ENCODE data around the gene BAG5. TPM values are rescaled to one million over a fixed set of nuclear protein-coding genes. Genes with fewer than 3 reads are reported as not detected.
"Not testable (repeated sequence)": the region's sequence is repeated elsewhere in the genome, so short reads cannot be mapped to it uniquely, and the experiment has no call there.

BAG5 gene
- total RNA-seq, 2 donors from 2014 or later = 27.0 to 29.9 TPM

DNA sequence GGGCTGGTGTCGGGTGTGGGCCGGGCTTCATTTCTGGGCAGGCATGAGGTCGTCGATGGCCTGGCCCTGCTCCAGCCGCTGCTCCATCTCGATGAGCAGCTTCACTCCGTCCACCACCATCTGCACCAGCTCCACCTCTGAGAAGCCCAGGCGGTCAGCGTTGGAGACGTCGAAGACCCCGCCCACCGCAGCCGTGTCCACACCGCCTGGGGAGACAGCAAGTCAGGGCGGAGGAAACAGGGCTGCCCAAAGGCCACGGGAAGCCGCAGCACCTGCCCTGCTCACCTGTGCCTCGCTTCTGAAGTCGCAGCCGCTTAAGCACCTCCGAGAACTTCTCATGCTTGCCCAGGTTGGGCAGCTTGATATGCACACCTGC, 42.6 kb downstream of the BAG5 start:
- ATAC-seq (no peak), DNase-seq (peak; percentile 38)

DNA sequence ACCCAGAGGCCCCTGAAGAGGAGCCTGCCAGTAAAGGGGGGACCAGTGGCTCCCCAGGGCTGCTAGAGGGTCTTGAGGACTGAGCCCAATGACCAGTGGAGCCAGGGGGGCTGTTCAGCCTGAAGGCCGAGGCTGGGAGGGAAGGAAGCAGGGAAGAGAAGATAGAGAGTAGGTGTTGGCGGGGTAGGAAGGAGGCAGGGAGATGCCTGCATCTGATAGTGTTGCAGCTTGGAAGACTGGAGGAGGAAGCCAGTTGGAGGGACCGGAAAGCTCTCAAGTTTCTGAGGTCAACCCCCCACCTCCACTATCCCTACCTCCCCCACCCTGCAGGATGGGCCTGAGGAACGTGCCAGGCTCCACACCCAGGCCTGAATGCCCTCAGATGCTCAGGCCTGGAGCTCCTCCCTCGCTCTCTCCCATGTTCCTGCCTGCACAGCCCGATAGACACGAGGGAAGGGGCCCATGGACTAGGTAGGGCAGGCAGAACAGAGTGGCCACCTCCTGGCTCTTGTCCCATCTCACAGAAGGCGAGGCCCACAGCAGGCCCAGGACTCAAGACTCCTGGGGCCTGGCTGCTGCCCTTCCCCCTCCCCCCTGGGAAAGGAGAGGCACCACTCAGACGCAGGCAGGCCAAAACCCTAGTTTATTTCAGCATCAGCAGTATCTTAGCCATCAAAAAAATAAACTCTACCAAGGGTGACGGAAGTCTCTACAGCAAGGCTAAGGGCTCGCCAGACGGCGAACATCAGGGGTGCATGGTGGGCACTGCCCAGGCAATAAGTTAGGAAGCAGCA, 43.2 kb downstream of the BAG5 start:
- intact Hi-C loops (cut with DNase I, micrococcal nuclease) = loop anchor here in 1 of 2 donors (2.0 kb wide), 1 partner anchor 26 kb away; no protein-coding TSS in a partner anchor
- ATAC-seq (no peak), DNase-seq (peak; percentile 17 to 43)

More for the DNA sequence above, 42.6 kb downstream of the BAG5 start:
- intact Hi-C loops (cut with DNase I, micrococcal nuclease) = loop anchor here in 1 of 2 donors (2.0 kb wide), 1 partner anchor 25 kb away; no protein-coding TSS in a partner anchor

DNA sequence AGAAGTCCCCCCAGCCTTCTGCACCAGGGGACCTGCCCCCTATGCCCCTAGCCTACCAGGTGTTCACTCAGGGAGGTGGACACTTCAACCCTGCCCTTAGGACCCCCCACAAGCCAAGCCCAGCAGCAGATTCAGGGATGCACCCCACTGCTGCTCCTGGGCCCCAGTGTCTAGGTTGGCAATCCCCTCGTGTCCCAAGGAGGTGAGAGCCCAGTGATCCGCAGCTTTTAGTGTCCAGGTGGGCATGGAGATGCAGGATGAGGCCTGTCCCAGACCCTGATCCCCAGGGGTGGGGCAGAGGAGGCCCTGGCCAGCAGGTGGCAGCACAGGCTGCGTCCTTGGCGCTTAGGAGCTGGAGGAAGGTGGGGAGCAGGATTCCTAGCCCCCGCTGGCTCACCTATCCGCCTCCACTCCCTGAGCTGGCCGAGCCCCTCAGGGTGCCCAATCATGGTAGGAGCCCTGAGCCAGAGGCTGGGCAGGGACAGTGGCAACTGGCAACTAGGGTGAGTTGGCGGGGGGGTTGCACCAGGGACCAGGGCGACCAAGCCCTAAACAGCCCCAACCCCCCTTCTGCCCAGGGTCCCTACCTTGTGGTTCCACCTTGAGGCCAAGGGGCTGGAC, 43.9 kb downstream of the BAG5 start:
- ATAC-seq (peak; percentile 31), DNase-seq (peak; percentile 70 to 84)
- intact Hi-C loops (cut with DNase I, micrococcal nuclease) = loop anchor here in 1 of 2 donors (2.0 kb wide), 1 partner anchor 26 kb away; no protein-coding TSS in a partner anchor

DNA sequence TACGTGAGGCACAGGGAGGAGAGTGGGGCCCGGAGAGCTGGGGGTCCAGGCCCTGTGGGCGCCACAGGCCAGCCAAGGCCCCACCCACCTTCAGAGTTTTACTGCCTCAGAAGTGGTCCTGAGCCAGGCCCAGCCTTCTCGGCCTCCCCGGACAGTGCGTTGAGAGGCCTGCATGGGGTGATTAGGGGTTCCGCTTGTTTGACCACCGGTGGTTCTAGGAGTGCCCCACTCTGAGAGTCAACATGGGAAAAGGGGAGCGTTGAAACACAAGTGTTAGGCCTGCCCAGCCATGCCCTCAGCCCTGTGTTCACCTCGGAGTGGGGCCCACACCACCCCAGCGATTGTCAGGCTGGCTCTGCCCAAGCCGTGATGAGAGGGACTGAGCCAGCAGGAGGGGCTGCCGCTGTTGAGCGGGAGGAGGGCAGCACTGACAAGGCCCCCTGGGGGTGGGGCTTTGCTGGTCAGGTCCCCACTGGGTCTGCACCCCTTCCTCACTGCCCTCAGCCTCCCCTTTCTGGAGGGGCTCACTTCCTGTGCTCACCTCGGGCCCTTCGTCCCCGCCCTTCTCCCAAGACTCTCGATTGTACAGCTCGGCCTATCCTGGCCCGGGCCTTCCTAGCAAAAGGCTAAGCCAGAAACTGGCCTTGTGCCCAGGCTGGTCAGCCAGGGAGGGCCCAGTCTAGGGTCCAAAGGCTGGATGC, 44.6 kb downstream of the BAG5 start:
- intact Hi-C loops (cut with DNase I, micrococcal nuclease) = loop anchor here in 1 of 2 donors (2.0 kb wide), 1 partner anchor 27 kb away; no protein-coding TSS in a partner anchor
- peak; percentile 55 to 65 for DNase-seq
- ATAC-seq = peak; percentile 13

DNA sequence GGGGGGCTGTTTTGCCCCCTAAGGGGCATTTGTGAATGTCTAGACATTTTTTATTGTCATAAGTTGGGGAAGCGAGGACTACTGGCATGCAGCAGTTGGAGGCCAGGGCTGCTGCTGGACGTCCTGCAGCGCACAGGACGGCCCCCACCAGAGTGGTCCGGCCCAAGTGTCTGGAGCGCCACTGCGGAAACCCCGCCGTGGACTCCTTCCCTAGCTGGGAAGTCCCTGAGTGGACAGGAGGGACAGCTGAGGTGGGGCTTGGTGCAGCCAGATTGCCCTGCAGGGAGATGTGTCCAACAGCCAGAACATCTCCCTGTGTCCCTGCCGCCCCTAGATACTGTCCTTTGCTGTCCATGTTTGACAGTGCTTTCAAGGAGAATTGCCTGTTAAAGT, 45.3 kb downstream of the BAG5 start:
- no peak for ATAC-seq
- intact Hi-C loops (cut with DNase I, micrococcal nuclease) = no loop called here
- peak in 1 of 2 donors; percentile 23 for DNase-seq

DNA sequence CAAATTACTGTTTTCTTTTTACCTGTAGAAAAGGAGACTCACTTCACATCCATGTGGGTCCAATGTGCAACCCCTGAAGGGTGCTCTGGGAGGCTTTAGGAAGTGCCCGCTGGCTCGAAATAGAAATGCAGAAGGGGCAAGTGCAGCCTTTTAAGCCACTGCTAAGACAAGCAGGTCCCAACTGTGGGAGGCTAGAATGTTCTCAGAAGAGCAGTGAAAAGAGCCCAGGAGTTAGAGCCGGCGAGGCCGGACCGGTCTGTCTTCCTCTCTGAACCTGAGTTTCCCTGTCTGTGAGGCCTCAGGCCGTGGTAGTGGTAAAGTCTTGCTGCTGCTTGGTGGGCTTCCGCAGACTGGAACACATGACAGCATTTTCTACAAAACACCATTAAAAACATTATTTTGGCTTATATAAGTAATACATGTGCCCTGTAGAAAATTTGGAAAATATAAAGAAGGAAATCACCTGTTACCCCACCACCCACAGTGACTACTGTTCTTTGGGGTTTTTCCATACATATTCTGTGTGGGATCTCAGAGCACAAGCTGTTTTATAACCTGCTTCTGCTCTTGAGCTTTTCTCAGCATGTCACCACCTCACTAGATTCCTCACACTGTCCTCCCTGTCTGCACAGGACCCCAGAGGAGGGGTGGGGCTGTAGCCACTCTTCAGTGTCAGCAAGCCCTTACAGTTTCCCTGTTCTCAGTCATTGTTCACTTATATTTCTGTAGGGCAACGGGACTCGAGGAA, 45.9 kb downstream of the BAG5 start:
- intact Hi-C loops (cut with DNase I, micrococcal nuclease) = no loop called here
- DNase-seq = peak in 1 of 2 donors; percentile 15

DNA sequence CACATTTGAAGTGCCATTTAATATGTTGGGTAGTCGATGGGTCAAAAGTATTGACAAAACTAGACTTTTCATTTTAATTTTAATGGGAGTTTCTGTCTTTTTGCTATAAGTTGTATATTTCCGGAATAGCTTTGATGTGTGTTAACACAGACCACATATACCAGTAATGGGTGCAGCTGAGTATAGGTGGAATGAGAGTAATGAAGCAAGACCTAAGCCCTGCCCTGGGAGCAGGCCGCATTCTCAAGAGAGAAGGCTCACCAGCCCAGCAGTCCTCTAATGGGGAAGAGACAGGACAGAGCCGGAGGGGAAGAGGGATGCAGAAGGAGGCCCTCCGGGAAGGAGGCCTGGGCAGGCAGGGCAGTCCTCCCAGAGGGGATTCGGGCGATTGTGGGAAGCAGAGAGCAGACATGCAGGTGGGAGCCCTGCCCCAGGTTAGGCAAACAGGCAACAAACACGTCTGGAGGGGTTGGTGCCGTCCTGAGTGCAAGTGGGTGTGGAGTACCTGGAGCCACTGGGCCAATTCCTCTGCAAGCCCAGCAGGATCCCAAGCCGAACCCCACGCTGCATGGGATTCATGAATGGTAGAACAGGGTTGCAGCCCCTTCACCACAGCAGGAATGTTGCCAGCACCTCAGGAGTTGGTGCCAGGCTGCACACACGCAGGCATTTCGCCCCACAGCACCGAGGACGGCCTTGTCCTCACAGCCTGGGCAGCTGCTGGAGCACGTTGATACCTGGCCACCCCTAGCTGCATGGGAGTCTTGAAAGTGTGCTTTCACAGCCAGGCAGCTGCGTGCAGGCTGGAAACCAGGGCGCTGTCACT, 47.6 kb downstream of the BAG5 start:
- intact Hi-C loops (cut with DNase I, micrococcal nuclease) = no loop called here
- peak in 1 of 2 donors; percentile 20 for DNase-seq
- ATAC-seq = no peak

More for the DNA sequence above, 45.9 kb downstream of the BAG5 start:
- ATAC-seq = no peak

DNA sequence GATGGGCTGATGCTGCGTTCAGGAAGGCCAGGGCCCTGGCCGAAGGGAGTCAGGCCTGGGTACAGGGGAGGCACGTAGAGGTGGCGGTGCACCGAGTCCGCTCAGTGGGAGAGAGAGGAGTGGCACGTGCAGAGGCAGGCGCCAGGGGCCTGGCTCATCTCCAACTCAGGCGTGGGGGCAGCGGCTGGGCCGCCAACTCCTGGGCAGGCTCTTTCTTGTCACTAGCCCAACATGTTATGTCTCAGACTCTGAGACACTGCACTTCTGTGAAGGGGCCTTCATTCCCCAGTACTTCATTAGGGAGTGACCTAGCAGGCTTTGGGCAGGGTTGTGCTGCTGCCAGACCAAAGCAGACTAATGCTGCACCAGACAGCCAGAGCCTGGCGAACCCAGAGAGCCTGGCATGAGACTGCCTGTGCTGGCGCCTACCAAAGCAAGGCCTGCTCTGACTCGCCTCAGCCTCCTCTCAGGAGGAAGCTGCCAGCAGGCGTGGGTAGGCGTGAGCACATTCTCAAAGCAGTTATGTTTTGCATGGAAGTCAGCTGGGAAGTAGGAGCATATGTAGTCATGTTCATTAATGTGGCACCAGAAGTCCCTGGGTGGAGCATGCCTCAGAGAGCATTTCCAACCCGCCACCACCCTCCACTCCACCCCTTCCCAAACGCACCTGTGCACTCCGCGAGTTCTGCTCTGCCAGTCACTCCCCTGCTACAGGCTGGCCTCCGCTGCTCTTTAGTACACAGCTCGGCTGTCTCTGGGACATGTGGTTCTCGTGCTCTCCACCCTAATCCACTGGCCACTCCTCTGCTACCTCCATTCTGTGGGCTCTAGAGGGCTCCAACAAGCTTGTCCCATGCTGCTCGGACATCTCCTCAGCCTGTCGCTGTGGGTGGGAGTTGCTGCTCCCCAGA, 49.5 kb downstream of the BAG5 start:
- DNase-seq = peak; percentile 59 to 78
- intact Hi-C loops (cut with DNase I, micrococcal nuclease) = no loop called here
- ATAC-seq = peak; percentile 70

DNA sequence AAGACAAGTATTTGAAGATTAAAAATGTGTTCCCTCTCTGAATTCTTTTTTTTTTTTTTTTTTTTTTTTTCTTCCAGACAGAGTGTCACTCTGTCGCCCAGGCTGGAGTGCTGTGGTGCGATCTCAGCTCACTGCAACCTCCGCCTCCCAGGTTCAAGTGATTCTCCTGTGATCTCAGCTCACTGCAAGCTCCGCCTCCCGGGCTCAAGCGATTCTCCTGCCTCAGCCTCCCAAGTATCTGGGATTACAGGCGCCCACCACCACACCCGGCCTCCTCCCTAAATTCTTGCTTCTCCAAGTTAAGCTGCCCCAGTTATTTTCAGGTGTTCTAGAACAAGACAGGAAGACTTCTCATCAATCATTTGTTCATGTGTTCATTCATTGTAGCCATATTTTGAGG, 50.3 kb downstream of the BAG5 start:
- intact Hi-C loops (cut with DNase I, micrococcal nuclease); ATAC-seq: not testable (repeated sequence)
- DNase-seq = peak in 1 of 2 donors; percentile 14

DNA sequence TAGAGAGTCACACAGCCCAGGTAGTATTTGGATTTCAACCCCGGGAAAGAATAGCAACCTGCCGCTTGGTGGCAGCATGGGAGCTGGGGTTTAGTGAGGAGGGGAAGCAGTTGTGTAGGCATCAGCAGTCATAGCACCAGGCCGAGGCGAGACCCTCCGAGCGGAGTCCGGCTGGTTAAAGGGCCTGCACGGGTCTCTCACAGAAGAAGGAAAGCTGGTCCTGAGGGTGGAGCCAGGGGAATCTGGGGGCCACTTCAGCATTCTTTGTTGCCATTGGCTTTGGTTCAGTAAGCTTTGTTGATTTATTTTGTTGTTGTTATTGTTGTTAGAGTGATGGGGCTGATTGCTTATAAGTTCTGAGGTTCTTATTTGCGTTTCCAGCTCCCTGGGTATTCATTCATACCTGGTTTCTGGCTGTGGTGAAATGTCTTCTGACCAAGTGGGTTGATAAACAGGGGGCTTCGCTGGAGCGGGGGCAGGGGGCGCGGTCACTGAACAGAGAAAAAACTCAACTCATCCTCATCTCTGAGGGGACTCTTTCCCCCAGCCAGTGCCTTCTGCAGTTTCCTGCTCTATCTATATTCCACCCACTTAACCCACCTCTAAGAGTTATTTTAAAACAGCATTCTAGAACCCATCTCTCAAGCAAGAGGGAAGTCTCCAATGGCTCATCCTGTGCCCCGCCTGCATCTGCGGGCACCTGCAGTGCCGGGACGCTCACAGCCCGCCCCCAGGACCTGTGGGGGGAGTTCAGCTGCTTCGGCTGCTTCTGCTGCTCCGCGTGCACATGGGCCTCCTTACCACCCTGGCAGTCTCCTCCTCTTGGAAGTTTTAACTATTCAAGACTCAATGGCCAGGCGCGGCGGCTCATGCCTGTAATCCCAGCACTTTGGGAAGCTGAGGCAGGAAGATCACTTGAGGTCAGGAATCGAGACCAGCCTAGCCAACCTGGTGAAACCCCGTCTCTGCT, 51.4 kb downstream of the BAG5 start:
- DNase-seq = peak in 1 of 2 donors; percentile 22
- no peak for ATAC-seq
- intact Hi-C loops (cut with DNase I, micrococcal nuclease) = no loop called here

DNA sequence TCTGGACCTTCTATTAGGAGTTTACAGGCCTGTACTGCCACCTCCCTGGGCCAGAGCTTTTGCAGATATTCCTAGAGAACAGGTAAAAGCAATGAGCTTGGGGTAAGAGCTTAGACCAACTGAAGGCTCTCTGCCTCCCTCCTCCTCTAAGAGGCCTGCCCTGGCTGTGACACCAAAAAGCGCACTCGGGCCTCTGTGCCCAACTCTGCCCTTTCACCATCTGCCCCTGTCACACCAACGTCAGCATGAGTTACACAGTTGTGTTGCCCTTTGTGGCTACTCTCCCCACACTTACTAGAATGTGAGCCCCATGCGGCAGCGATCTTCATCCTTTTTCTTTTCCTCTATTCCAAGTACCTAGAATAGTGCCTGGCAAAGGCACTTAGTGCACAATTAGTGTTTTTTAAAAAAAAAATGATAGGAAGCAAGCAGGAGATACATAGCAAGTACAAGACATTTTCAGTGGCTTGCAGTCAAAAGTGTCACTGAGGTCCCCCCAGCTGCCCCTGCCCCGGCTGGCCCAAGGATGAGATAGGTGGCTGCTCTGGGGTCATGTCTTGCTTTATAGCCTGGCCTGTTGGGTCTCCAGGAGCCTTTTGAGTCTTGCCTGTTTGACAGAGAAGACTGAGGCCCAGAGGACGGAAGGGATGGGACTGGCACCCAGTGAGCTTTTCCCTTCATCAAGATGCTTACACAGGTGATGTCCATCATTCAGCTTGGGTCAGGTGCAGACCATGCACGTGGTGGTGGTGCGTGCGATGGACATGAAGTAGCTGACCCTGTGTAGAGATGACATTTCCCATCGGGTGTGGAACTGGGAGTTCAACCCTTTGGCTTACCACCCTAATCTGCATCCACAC, 52.4 kb downstream of the BAG5 start:
- ATAC-seq (no peak), DNase-seq (peak in 1 of 2 donors; percentile 16)
- intact Hi-C loops (cut with DNase I, micrococcal nuclease) = no loop called here

DNA sequence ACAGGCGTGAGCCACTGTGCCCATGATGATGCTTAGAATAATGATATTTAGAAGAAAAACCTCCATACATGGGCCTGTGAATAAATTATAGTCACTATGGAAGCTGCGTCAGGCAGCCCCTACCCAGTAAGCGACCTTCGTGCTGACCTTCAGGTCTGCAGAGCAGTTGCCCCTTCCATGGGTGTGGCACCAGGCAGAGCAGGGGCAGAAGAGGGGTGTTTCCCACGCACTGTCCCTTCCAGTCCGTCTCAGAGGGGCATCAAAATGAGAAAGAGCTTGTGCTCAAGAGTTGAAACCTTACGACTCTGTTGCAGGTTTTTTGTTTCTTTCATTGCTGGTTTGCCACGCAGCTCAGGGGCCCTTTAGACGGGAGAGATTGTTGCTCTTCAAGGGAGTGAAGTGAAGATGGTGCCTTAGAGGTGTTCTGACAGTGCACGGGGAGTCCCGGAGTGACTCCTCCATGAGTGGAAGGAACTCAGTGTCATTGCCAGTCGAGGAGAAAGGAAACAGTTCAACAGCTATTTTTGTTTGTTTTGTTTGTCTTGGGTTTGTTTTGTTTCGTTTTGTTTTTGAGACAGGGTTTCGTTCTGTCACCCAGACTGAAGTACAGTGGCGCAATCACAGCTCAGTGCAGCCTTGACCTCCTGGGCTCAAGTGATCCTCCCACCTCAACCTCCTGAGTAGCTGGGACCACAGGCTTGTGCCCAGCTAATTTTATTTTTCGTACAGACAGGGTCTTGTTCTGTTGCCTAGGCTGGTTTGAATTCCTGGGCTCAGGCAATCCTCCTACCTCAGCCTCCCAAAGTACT, 53.7 kb downstream of the BAG5 start:
- intact Hi-C loops (cut with DNase I, micrococcal nuclease) = no loop called here
- DNase-seq (no peak), ATAC-seq (no peak)

DNA sequence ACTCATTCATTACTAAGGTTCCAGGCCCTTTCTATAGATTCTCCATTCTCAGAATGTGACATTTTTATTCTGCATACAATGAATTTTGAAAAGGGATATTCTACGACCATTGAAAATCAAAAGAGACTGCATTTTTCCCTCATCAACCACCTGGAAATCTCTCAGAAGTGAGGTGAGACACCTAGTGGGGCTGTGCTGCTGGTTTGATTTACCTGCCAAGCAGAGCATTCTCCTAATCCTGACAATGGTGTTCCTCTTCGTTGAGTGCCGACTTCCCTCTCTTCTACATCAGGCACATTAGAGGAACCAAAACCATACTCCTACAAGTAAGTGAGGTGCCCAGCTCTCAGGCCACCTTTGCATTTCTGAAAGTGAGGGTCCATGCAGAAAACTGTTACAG, 54.7 kb downstream of the BAG5 start:
- intact Hi-C loops (cut with DNase I, micrococcal nuclease) = no loop called here

More for the DNA sequence above, 54.7 kb downstream of the BAG5 start:
- ATAC-seq = no peak
- DNase-seq = no peak

Data from left colon (tissue), 2 donors.